HG03442 (cell line): ENCODE data around the gene VAPB.
"Not testable (repeated sequence)": the region's sequence is repeated elsewhere in the genome, so short reads cannot be mapped to it uniquely, and the experiment has no call there.

Experiments
- ATAC-seq: cut with Tn5 transposase; IDR thresholded peaks from one replicate; pipeline ENCODE4 v1.9.1; 2021; ENCODE audit warnings: mild to moderate bottlenecking, moderate library complexity; ENCODE audit not compliant: unreplicated experiment

VAPB gene

GRCh38 chr20:58388882-58389323, at the start of gene VAPB:
VAPB (plus strand) TSS chr20:58389229; CDS start chr20:58389460, 231 bp downstream.
- ATAC-seq = peak; percentile 95

GRCh38 chr20:58339741-58340140, 49.3 kb upstream of the VAPB start:
- no peak for ATAC-seq

- ATAC-seq = no peak
Observed at GRCh38 chr20:58340151-58340550, 48.9 kb upstream of the VAPB start.

GRCh38 chr20:58340853-58341252, 48.2 kb upstream of the VAPB start:
- ATAC-seq = no peak

- ATAC-seq = no peak
Observed at GRCh38 chr20:58342104-58342945, 46.7 kb upstream of the VAPB start.

GRCh38 chr20:58344741-58345140, 44.3 kb upstream of the VAPB start:
- ATAC-seq = no peak

- no peak for ATAC-seq
Observed at GRCh38 chr20:58349570-58349969, 39.5 kb upstream of the VAPB start.

- ATAC-seq = no peak
Observed at GRCh38 chr20:58352468-58352867, 36.6 kb upstream of the VAPB start.

GRCh38 chr20:58359441-58359840, 29.6 kb upstream of the VAPB start:
- no peak for ATAC-seq

GRCh38 chr20:58360936-58361335, 28.1 kb upstream of the VAPB start:
- no peak for ATAC-seq

GRCh38 chr20:58361481-58362205, 27.4 kb upstream of the VAPB start:
- no peak for ATAC-seq

- no peak for ATAC-seq
Observed at GRCh38 chr20:58362206-58362516, 26.9 kb upstream of the VAPB start.

GRCh38 chr20:58362970-58363369, 26.1 kb upstream of the VAPB start:
- ATAC-seq = no peak

- no peak for ATAC-seq
Observed at GRCh38 chr20:58366866-58367265, 22.2 kb upstream of the VAPB start.

- ATAC-seq = no peak
Observed at GRCh38 chr20:58372806-58373205, 16.2 kb upstream of the VAPB start.

GRCh38 chr20:58373296-58373695, 15.7 kb upstream of the VAPB start:
- ATAC-seq = not testable (repeated sequence)

GRCh38 chr20:58374027-58374850, 14.8 kb upstream of the VAPB start:
- ATAC-seq = no peak

- ATAC-seq = no peak
Observed at GRCh38 chr20:58374906-58375758, 13.9 kb upstream of the VAPB start.

GRCh38 chr20:58375759-58376352, 13.2 kb upstream of the VAPB start:
- no peak for ATAC-seq

- no peak for ATAC-seq
Observed at GRCh38 chr20:58377017-58377416, 12.0 kb upstream of the VAPB start.
